HUES64 (cell line): Measurements from ENCODE around the gene CASZ1. TPM values are rescaled to one million over a fixed set of nuclear protein-coding genes. Genes with fewer than 3 reads are reported as not detected.

Source experiments
- H3K27ac ChIP-seq: 2 replicates; pipeline ENCODE4 v1.7.0; 2013; ENCODE audit warnings: low read depth, low read length, inconsistent platforms
- H3K27me3 ChIP-seq: 2 replicates; pipeline ENCODE4 v1.6.1; 2013; ENCODE audit warnings: mild to moderate bottlenecking, low read length; ENCODE audit not compliant: insufficient read depth
- H3K36me3 ChIP-seq: 2 replicates; pipeline ENCODE4 v1.6.1; 2013; ENCODE audit warnings: mild to moderate bottlenecking, low read length; ENCODE audit not compliant: insufficient read depth
- H3K4me1 ChIP-seq: 2 replicates; pipeline ENCODE4 v1.6.1; 2013; ENCODE audit warnings: mild to moderate bottlenecking, low read length, moderate library complexity; ENCODE audit not compliant: insufficient read depth
- H3K4me3 ChIP-seq: 2 replicates; pipeline ENCODE4 v1.5.1; 2013; ENCODE audit warnings: mild to moderate bottlenecking, low read length, moderate library complexity
- H3K9ac ChIP-seq: 2 replicates; pipeline ENCODE4 v1.6.1; 2013; ENCODE audit warnings: mild to moderate bottlenecking, low read depth, low read length
- H3K9me3 ChIP-seq: 2 replicates; pipeline ENCODE4 v1.6.1; 2013; ENCODE audit warnings: low read depth, low read length; ENCODE audit not compliant: insufficient read depth
- WGBS: fragments of 150-250, 120-280 bp; methylation state at CpG from one replicate; pipeline ENCODE4 v1.1.7; 2013; ENCODE audit warnings: missing lambda C conversion rate; 5-methylcytosine and 5-hydroxymethylcytosine counted together
- polyA plus RNA-seq, 2 experiments: library from polyadenylated mRNA; stranded (reverse); fragments of 50-300 nt; gene quantifications; one replicate each; pipeline ENCODE4 v1.2.3, GENCODE V29; 2013

CASZ1 gene
- 4.2 TPM for polyA plus RNA-seq (2013, experiment 1 of 2)
- 8.7 TPM for polyA plus RNA-seq (2013, experiment 2 of 2)

- no peak within 1 kb of the TSS for H3K9ac ChIP-seq
- WGBS = under 1% methylated on average over 77 of the region's 88 CpGs
- H3K9me3 ChIP-seq = no peaks in the 10 kb centered on the region
- no peak within 1 kb of the TSS for H3K27ac ChIP-seq
- no peaks in the 10 kb centered on the region for H3K36me3 ChIP-seq
- peak within 1 kb of the TSS; percentile 58 for H3K4me3 ChIP-seq
- peaks cover 59% of the 10 kb centered on the region for H3K27me3 ChIP-seq
- peaks cover 28% of the 10 kb centered on the region for H3K4me1 ChIP-seq
These were observed at the start of gene CASZ1 for GRCh38 chr1:10796029-10796944. Gene CASZ1 (minus strand): TSS chr1:10796646. CDS start chr1:10693889, 102,757 bp downstream.

GRCh38 chr1:10843697-10844096, 47.3 kb upstream of the CASZ1 start:
- Histone ChIP-seq H3K4me1 (peaks cover 9% of the 10 kb centered on the region; the same call in 1 of the 2 replicates), H3K36me3 (no peaks in the 10 kb centered on the region), H3K4me3 (no peak overlapping the region), H3K9ac (no peak overlapping the region), H3K9me3 (no peaks in the 10 kb centered on the region; the same call in 1 of the 2 replicates), H3K27me3 (no peaks in the 10 kb centered on the region), H3K27ac (no peak overlapping the region)
- WGBS = 89% methylated on average over 2 of the region's 2 CpGs

- H3K9ac ChIP-seq = no peak overlapping the region
- H3K27ac ChIP-seq = no peak overlapping the region
- no peaks in the 10 kb centered on the region for H3K27me3 ChIP-seq
- no peaks in the 10 kb centered on the region for H3K36me3 ChIP-seq
- whole genome bisulfite sequencing = 92% methylated on average over 13 of the region's 13 CpGs
- H3K9me3 ChIP-seq = no peaks in the 10 kb centered on the region; the same call in 1 of the 2 replicates
- peaks cover 24% of the 10 kb centered on the region; the same call in 1 of the 2 replicates for H3K4me1 ChIP-seq
- no peak overlapping the region for H3K4me3 ChIP-seq
These were observed 44.7 kb upstream of the CASZ1 start for GRCh38 chr1:10841118-10841517.

DNA sequence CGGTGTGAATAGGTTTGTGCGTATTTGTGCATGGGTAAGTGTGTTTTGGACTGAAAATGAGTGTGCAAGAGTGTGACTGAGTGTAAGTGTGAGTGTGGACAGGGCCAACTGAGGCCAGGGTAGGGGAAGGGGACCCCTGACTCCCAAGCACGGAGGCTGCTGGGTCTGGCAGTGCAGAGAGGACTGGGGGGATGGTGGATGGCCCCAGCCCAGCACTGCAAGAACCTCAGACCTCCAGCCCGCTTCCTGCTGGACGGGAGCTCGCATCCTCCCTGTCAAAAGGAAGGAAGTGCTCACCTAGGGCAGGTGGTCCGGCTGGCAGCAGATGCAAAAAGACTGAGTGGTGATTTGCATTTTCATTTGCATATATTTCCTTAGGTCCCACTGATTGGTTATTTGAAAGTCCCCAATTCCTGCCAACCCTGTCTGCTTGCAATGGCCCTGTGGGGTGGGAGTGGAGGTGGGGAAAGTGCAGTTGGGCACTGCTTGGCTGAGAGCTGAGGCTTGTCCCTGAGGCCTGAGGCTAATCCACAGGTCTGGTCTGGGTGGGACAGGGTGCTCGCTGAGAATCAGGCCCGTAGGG, 42.8 kb upstream of the CASZ1 start:
- 73% methylated on average over 9 of the region's 9 CpGs for WGBS

DNA sequence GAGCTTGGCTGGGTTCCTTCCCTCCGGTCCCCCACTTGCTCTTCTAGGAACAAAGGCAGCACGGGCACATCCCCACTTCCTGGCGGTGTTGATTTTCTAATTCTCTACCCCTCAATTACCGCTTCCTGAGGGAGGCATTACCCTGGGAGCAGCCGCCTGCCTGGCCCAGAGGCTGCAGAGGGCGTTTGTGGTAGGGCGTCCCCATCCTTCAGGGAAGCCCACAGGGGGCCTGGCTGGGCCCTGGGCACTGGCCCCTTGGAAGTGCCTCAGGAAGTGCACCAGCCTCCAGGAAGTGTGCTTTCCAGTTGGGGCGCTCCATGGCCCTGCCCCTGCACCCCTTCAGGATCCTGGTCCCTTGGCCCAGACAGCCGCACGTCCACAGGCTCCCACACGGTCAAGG, 42.1 kb upstream of the CASZ1 start:
- Histone ChIP-seq H3K4me1 (peaks cover 31% of the 10 kb centered on the region; the same call in 1 of the 2 replicates), H3K27me3 (0 out of 2 replicates have a peak, but pooled peaks cover 6% of the 10 kb centered on the region), H3K27ac (no peak overlapping the region), H3K9me3 (no peaks in the 10 kb centered on the region; the same call in 1 of the 2 replicates), H3K9ac (no peak overlapping the region), H3K4me3 (no peak overlapping the region), H3K36me3 (no peaks in the 10 kb centered on the region)
- WGBS = 84% methylated on average over 11 of the region's 11 CpGs

More for the DNA sequence above, 42.8 kb upstream of the CASZ1 start:
- peaks cover 31% of the 10 kb centered on the region; the same call in 1 of the 2 replicates for H3K4me1 ChIP-seq
- no peak overlapping the region for H3K27ac ChIP-seq
- no peaks in the 10 kb centered on the region; the same call in 1 of the 2 replicates for H3K9me3 ChIP-seq
- no peak overlapping the region for H3K4me3 ChIP-seq
- H3K9ac ChIP-seq = no peak overlapping the region
- H3K36me3 ChIP-seq = no peaks in the 10 kb centered on the region
- 0 out of 2 replicates have a peak, but pooled peaks cover 6% of the 10 kb centered on the region for H3K27me3 ChIP-seq

DNA sequence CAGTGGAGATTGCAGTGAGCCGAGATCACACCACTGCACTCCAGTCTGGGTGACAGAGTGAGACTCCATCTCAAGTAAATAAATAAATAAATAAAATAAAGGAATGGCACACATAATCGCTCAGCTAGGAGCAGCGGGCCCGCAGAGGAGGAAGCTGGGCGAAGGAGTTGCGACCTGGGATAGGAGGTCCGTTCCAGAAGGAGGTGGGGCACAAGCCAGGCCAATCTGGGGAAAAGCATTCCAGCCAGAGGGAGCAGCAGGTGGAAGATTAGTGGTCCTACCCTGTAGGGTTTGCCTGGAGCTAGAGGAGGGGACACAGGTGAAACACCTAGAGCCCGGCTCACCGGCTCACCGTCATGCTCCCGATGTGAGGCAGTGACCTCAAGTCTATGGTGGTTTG, 40.3 kb upstream of the CASZ1 start:
- no peak overlapping the region for H3K4me3 ChIP-seq
- H3K27ac ChIP-seq = no peak overlapping the region
- H3K9ac ChIP-seq = no peak overlapping the region
- no peaks in the 10 kb centered on the region for H3K9me3 ChIP-seq
- 73% methylated on average over 11 of the region's 11 CpGs for WGBS
- H3K27me3 ChIP-seq = 0 out of 2 replicates have a peak, but pooled peaks cover 6% of the 10 kb centered on the region
- H3K36me3 ChIP-seq = no peaks in the 10 kb centered on the region
- H3K4me1 ChIP-seq = peaks cover 31% of the 10 kb centered on the region; the same call in 1 of the 2 replicates

- no peaks in the 10 kb centered on the region for H3K36me3 ChIP-seq
- H3K27me3 ChIP-seq = 0 out of 2 replicates have a peak, but pooled peaks cover 6% of the 10 kb centered on the region
- 12% methylated on average over 31 of the region's 31 CpGs for WGBS
- H3K4me3 ChIP-seq = peak overlapping the region; percentile 31
- no peaks in the 10 kb centered on the region for H3K9me3 ChIP-seq
- H3K4me1 ChIP-seq = peaks cover 31% of the 10 kb centered on the region; the same call in 1 of the 2 replicates
- no peak overlapping the region; the same call in 1 of the 2 replicates for H3K27ac ChIP-seq
- H3K9ac ChIP-seq = no peak overlapping the region; the same call in 1 of the 2 replicates
These were observed 39.5 kb upstream of the CASZ1 start for GRCh38 chr1:10835822-10836421.

DNA sequence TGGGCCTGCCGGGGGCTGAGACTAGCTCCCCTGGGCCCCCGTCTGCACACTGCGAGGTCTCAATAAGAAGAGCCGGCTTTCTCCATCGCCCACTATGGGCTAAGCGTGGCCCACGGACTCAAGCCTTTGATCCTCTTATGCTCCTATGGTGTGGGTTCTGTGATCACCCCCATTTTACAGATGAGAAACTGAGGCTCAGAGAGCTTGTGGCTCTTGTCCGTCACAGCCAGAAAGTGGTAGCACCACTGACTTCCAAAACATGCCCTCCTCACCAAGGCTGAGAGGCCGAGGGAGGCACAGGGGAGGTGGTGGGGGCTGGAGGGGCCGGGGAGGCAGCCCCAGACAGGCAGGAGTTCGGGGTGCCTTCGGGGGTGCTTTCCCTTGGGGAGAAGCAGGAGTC, 39.0 kb upstream of the CASZ1 start:
- H3K9ac ChIP-seq = no peak overlapping the region
- 0 out of 2 replicates have a peak, but pooled peaks cover 6% of the 10 kb centered on the region for H3K27me3 ChIP-seq
- no peak overlapping the region; the same call in 1 of the 2 replicates for H3K27ac ChIP-seq
- peak overlapping the region; percentile 31 for H3K4me3 ChIP-seq
- no peaks in the 10 kb centered on the region for H3K36me3 ChIP-seq
- peaks cover 31% of the 10 kb centered on the region; the same call in 1 of the 2 replicates for H3K4me1 ChIP-seq
- H3K9me3 ChIP-seq = no peaks in the 10 kb centered on the region
- 3% methylated on average over 11 of the region's 12 CpGs for WGBS

DNA sequence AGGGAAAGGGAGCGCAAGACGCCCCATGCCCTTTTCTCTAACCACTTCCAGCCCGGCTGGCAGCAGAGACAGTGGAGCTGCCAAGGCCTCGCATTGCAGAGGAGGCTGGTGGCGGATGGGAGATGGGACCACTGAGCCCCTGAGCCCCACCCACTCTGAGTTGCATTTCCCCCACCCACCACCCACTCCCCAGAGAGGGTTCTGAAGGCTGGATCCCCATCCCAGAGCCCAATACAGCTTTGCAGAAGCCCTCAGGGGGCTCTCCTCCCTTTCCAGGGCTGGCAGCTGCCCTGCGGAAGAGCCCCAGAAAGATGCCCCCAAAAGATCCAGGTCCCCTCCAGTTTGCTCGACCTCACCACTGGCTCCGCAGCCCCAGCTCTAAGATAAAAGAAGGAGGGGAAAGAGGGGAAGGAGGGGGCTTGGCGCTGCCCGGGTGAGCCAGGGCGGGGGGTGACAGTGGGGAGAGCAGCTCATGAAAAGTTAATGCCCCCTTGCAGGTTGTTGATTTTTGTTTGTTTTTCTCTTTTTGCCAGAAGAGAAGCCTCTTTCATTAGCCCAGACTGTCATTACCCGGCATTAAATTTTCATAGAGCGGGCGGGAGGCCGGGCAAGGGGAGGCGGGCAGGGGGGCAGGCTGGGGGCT, 38.4 kb upstream of the CASZ1 start:
- Histone ChIP-seq H3K4me3 (no peak overlapping the region), H3K9me3 (no peaks in the 10 kb centered on the region), H3K9ac (no peak overlapping the region), H3K27me3 (0 out of 2 replicates have a peak, but pooled peaks cover 6% of the 10 kb centered on the region), H3K36me3 (no peaks in the 10 kb centered on the region), H3K4me1 (peaks cover 34% of the 10 kb centered on the region; the same call in 1 of the 2 replicates), H3K27ac (no peak overlapping the region)
- WGBS = 26% methylated on average over 16 of the region's 16 CpGs
